Measurements from ENCODE around the gene MGRN1.

DNA sequence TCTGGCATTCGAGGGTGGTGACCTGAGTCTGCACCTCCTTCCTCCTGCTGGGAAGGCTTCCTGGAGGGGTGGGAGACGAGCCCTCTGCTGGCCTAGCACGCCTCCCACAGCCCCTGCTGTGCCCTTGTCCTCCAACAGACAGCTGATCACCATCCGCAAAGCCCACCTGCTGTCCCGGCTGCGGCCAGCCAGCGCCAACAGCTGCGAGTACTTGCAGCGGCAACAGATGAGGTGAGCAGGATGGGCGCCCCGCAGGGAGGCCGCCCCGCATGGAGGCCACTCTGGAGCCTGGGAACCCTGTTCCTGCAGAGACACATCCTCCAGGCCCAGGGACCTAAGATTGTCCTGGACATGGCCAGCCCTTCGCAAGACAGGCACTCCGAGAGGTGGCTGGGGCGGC, 31.5 kb upstream of the MGRN1 start:
- TF ChIP-seq, protein P1, sequence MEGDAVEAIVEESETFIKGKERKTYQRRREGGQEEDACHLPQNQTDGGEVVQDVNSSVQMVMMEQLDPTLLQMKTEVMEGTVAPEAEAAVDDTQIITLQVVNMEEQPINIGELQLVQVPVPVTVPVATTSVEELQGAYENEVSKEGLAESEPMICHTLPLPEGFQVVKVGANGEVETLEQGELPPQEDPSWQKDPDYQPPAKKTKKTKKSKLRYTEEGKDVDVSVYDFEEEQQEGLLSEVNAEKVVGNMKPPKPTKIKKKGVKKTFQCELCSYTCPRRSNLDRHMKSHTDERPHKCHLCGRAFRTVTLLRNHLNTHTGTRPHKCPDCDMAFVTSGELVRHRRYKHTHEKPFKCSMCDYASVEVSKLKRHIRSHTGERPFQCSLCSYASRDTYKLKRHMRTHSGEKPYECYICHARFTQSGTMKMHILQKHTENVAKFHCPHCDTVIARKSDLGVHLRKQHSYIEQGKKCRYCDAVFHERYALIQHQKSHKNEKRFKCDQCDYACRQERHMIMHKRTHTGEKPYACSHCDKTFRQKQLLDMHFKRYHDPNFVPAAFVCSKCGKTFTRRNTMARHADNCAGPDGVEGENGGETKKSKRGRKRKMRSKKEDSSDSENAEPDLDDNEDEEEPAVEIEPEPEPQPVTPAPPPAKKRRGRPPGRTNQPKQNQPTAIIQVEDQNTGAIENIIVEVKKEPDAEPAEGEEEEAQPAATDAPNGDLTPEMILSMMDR (IDR thresholded peaks at IDR 0.05): no peak
- TF ChIP-seq POLR2A (IDR thresholded peaks at IDR 0.05): no peak
